ENCODE data around the gene CBX1. TPM values are rescaled to one million over a fixed set of nuclear protein-coding genes. Genes with fewer than 3 reads are reported as not detected.

CBX1 gene
- total and polyA plus RNA-seq, 3 donors from 2014 or later: 59.9 to 123 (median 70.1) TPM

GRCh38 chr17:48025040-48025903, 76.0 kb downstream of the CBX1 start:
- Histone ChIP-seq H3K27ac (peak overlapping the region in 1 of 2 donors; percentile 36), H3K27me3 (no peaks in the 10 kb centered on the region), H3K4me3 (peak overlapping the region; percentile 36 to 39), H3K9me3 (no peaks in the 10 kb centered on the region), H3K4me1 (peaks cover 31% of the 10 kb centered on the region), H3K36me3 (ENCODE audit: low read depth, missing control alignments) (no peaks in the 10 kb centered on the region)
- intact Hi-C loops (cut with DNase I; ENCODE audit: low total_unique reads): no loop called here
- peak; percentile 99 for DNase-seq
- TF ChIP-seq POLR2A (IDR thresholded peaks at IDR 0.05): no peak
- peak; percentile 79 to 87 (median 86) for TF ChIP-seq CTCF (IDR thresholded peaks at IDR 0.05)
- WGBS, 2 donors: 0% methylated on average over 32 to 51 of the region's 56 CpGs

GRCh38 chr17:48024149-48025039, 76.9 kb downstream of the CBX1 start:
- Histone ChIP-seq H3K4me3 (peak overlapping the region; percentile 36 to 39), H3K4me1 (peaks cover 31% of the 10 kb centered on the region), H3K27ac (no peak overlapping the region), H3K36me3 (ENCODE audit: low read depth, missing control alignments) (no peaks in the 10 kb centered on the region), H3K9me3 (no peaks in the 10 kb centered on the region), H3K27me3 (no peaks in the 10 kb centered on the region)
- 0 to 1% methylated on average over 24 to 53 of the region's 54 CpGs for WGBS, 2 donors
- intact Hi-C loops (cut with DNase I; ENCODE audit: low total_unique reads): no loop called here
- TF ChIP-seq CTCF (IDR thresholded peaks at IDR 0.05): peak in 1 of 3 experiments; percentile 6
- TF ChIP-seq POLR2A (IDR thresholded peaks at IDR 0.05): no peak
- DNase-seq: no peak

GRCh38 chr17:48023400-48024148, 77.7 kb downstream of the CBX1 start:
- peak; percentile 85 for DNase-seq
- WGBS, 2 donors: 1 to 14% methylated on average over 13 to 44 of the region's 54 CpGs
- TF ChIP-seq CTCF (IDR thresholded peaks at IDR 0.05): peak in 1 of 3 experiments; percentile 34
- TF ChIP-seq POLR2A (IDR thresholded peaks at IDR 0.05): no peak
- Histone ChIP-seq H3K27me3 (no peaks in the 10 kb centered on the region), H3K9me3 (no peaks in the 10 kb centered on the region), H3K4me1 (peaks cover 31% of the 10 kb centered on the region), H3K27ac (no peak overlapping the region), H3K36me3 (ENCODE audit: low read depth, missing control alignments) (no peaks in the 10 kb centered on the region), H3K4me3 (peak overlapping the region; percentile 36 to 39)
- intact Hi-C loops (cut with DNase I; ENCODE audit: low total_unique reads): no loop called here

- peaks cover 31% of the 10 kb centered on the region for H3K4me1 ChIP-seq
- intact Hi-C loops (cut with DNase I; ENCODE audit: low total_unique reads): no loop called here
- no peaks in the 10 kb centered on the region for H3K27me3 ChIP-seq
- DNase-seq: no peak
- no peaks in the 10 kb centered on the region for H3K36me3 ChIP-seq (ENCODE audit: low read depth, missing control alignments)
- 38 to 59% methylated on average over 6 of the region's 6 CpGs for WGBS, 2 donors
- no peak overlapping the region for H3K27ac ChIP-seq
- no peaks in the 10 kb centered on the region for H3K9me3 ChIP-seq
- peak overlapping the region; percentile 36 to 39 for H3K4me3 ChIP-seq
- no peak for TF ChIP-seq POLR2A (IDR thresholded peaks at IDR 0.05)
- TF ChIP-seq CTCF (IDR thresholded peaks at IDR 0.05): no peak
Observed at GRCh38 chr17:48022901-48023300, 78.4 kb downstream of the CBX1 start.

Data from testis (tissue), 3 donors.